Kasumi-1 (cell line): ENCODE data around the gene GUCA2A.

Experiments
- DNase-seq, 2 experiments: peaks; one replicate each; lab custom pipeline; 2025; lab: John Stamatoyannopoulos, UW

Gene GUCA2A

GRCh38 chr1:42153624-42154023 is 10.9 kb downstream of the GUCA2A start:
- no peak for DNase-seq

GRCh38 chr1:42152907-42153600 is 11.5 kb downstream of the GUCA2A start, which contains the start of gene GUCA2B:
GUCA2B (plus strand) TSS chr1:42153410; CDS start chr1:42153451, 41 bp downstream.
- no peak for DNase-seq

GRCh38 chr1:42152119-42152518 is 12.4 kb downstream of the GUCA2A start:
- no peak for DNase-seq

GRCh38 chr1:42150651-42151050 is 13.9 kb downstream of the GUCA2A start:
- no peak for DNase-seq

GRCh38 chr1:42148166-42148565 is 16.4 kb downstream of the GUCA2A start:
- DNase-seq, result no peak

- peak; percentile 27 to 63 for DNase-seq
These were observed 17.8 kb downstream of the GUCA2A start for GRCh38 chr1:42146626-42147320.

- DNase-seq, result no peak
These were observed 18.6 kb downstream of the GUCA2A start for GRCh38 chr1:42145764-42146625.

GRCh38 chr1:42145389-42145716 is 19.2 kb downstream of the GUCA2A start:
- peak; percentile 75 to 79 for DNase-seq

GRCh38 chr1:42144711-42145388 is 19.7 kb downstream of the GUCA2A start:
- peak; percentile 57 to 58 for DNase-seq

- no peak for DNase-seq
These were observed 20.4 kb downstream of the GUCA2A start for GRCh38 chr1:42143896-42144710.

GRCh38 chr1:42142894-42143675 is 21.5 kb downstream of the GUCA2A start:
- DNase-seq, result peak; percentile 31 to 59

- no peak for DNase-seq
These were observed 22.6 kb downstream of the GUCA2A start for GRCh38 chr1:42141978-42142377.

- DNase-seq, result no peak
These were observed 24.4 kb downstream of the GUCA2A start for GRCh38 chr1:42140191-42140590.

GRCh38 chr1:42139444-42139843 is 25.1 kb downstream of the GUCA2A start:
- DNase-seq, result no peak

GRCh38 chr1:42138586-42138985 is 26.0 kb downstream of the GUCA2A start:
- DNase-seq, result no peak

GRCh38 chr1:42137766-42138165 is 26.8 kb downstream of the GUCA2A start:
- no peak for DNase-seq

- DNase-seq, result peak; percentile 15 to 25
These were observed 28.1 kb downstream of the GUCA2A start for GRCh38 chr1:42136466-42136865.

GRCh38 chr1:42135426-42135825 is 29.1 kb downstream of the GUCA2A start:
- DNase-seq, result no peak

GRCh38 chr1:42133809-42134526 is 30.6 kb downstream of the GUCA2A start:
- no peak for DNase-seq

- DNase-seq, result no peak
These were observed 31.2 kb downstream of the GUCA2A start for GRCh38 chr1:42133390-42133789.
